Measurements from ENCODE around the gene TCF4. TPM values are rescaled to one million over a fixed set of nuclear protein-coding genes. Genes with fewer than 3 reads are reported as not detected.

The TCF4 gene
- total and polyA plus RNA-seq, 4 donors, result 4.3 to 15.3 (median 11.5) TPM

DNA sequence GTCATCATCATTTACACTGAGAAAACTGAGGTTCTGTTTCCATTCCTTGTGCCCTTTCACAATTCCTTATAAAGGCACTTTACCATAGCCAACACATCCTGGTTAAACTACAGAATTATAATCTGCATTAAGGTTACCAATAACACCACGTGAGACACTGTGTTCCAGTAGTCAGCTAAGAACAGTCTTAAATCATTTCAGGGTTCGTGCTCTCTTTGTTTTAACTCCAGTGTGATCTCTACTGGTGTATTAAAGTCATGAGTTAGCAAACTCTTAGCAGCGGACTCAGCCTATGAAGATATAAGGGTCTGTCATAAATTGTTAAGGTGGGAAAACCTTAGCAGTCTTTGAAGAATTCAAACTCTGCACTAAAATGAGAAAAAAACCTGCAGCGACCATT, 53.0 kb downstream of the TCF4 start (continued):
- TF ChIP-seq RXRA (IDR thresholded peaks at IDR 0.05) (no peak), FOXA1 (IDR thresholded peaks at IDR 0.05) (no peak), GABPA (IDR thresholded peaks at IDR 0.05 in 1 of 2, conservative IDR thresholded peaks at IDR 0.05 in 1 of 2) (no peak), NR2F2 (IDR thresholded peaks at IDR 0.05) (no peak), SP1 (IDR thresholded peaks at IDR 0.05) (no peak), TAF1 (conservative IDR thresholded peaks at IDR 0.05) (no peak)
- TF ChIP-seq, protein P1, sequence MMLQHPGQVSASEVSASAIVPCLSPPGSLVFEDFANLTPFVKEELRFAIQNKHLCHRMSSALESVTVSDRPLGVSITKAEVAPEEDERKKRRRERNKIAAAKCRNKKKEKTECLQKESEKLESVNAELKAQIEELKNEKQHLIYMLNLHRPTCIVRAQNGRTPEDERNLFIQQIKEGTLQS (IDR thresholded peaks at IDR 0.05), result no peak

- H3K4me1 ChIP-seq (ENCODE audit: control insufficient read depth in 4 of 4, insufficient read depth in 4 of 4, low read length in 3 of 4), result no peaks in the 10 kb centered on the region
- H3K27ac ChIP-seq (ENCODE audit: low read depth in 1 of 2, low read length in 2 of 2), result no peak overlapping the region
- H3K36me3 ChIP-seq (ENCODE audit: control insufficient read depth in 4 of 4, insufficient read depth in 3 of 4, low read depth in 1 of 4, low read length in 3 of 4), result no peaks in the 10 kb centered on the region
- no peaks in the 10 kb centered on the region for H3K9me3 ChIP-seq (ENCODE audit: control insufficient read depth in 4 of 4, low read length in 3 of 4)
- no peak overlapping the region for H3K9ac ChIP-seq (ENCODE audit: low read depth in 1 of 2, low read length in 2 of 2)
- H3K4me3 ChIP-seq (ENCODE audit: low read depth in 1 of 3, low read length in 3 of 3), result no peak overlapping the region
- WGBS, result 76% methylated on average over 3 of the region's 3 CpGs
- DNase-seq (ENCODE audit: low spot score), result no peak
- TF ChIP-seq RXRA (IDR thresholded peaks at IDR 0.05), result no peak
- TF ChIP-seq YY1 (IDR thresholded peaks at IDR 0.05), result no peak
- no peak for TF ChIP-seq EGR1 (IDR thresholded peaks at IDR 0.05; ENCODE audit: low read depth in 2 of 2)
- TF ChIP-seq, protein P1 (IDR thresholded peaks at IDR 0.05), result no peak
- no peak for TF ChIP-seq JUND (IDR thresholded peaks at IDR 0.05)
- no peak for TF ChIP-seq CTCF (IDR thresholded peaks at IDR 0.05; ENCODE audit: low read depth, low read length, missing input control)
- no peak for TF ChIP-seq GABPA (IDR thresholded peaks at IDR 0.05 in 1 of 2, conservative IDR thresholded peaks at IDR 0.05 in 1 of 2)
- TF ChIP-seq SP1 (IDR thresholded peaks at IDR 0.05), result no peak
- no peak for TF ChIP-seq NR2F2 (IDR thresholded peaks at IDR 0.05)
- no peak for TF ChIP-seq MAX (IDR thresholded peaks at IDR 0.05)
- no peak for TF ChIP-seq HNF4A (conservative IDR thresholded peaks at IDR 0.05)
- TF ChIP-seq, protein P2, sequence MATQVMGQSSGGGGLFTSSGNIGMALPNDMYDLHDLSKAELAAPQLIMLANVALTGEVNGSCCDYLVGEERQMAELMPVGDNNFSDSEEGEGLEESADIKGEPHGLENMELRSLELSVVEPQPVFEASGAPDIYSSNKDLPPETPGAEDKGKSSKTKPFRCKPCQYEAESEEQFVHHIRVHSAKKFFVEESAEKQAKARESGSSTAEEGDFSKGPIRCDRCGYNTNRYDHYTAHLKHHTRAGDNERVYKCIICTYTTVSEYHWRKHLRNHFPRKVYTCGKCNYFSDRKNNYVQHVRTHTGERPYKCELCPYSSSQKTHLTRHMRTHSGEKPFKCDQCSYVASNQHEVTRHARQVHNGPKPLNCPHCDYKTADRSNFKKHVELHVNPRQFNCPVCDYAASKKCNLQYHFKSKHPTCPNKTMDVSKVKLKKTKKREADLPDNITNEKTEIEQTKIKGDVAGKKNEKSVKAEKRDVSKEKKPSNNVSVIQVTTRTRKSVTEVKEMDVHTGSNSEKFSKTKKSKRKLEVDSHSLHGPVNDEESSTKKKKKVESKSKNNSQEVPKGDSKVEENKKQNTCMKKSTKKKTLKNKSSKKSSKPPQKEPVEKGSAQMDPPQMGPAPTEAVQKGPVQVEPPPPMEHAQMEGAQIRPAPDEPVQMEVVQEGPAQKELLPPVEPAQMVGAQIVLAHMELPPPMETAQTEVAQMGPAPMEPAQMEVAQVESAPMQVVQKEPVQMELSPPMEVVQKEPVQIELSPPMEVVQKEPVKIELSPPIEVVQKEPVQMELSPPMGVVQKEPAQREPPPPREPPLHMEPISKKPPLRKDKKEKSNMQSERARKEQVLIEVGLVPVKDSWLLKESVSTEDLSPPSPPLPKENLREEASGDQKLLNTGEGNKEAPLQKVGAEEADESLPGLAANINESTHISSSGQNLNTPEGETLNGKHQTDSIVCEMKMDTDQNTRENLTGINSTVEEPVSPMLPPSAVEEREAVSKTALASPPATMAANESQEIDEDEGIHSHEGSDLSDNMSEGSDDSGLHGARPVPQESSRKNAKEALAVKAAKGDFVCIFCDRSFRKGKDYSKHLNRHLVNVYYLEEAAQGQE (IDR thresholded peaks at IDR 0.05), result no peak
- TF ChIP-seq HNF4G (IDR thresholded peaks at IDR 0.05), result no peak
- TF ChIP-seq RAD21 (IDR thresholded peaks at IDR 0.05), result no peak
- TF ChIP-seq ZBTB33 (IDR thresholded peaks at IDR 0.05), result no peak
- no peak for TF ChIP-seq FOXA2 (IDR thresholded peaks at IDR 0.05)
- TF ChIP-seq FOXA1 (IDR thresholded peaks at IDR 0.05), result no peak
- no peaks in the 10 kb centered on the region for H3K27me3 ChIP-seq (ENCODE audit: control insufficient read depth in 4 of 4, insufficient read depth in 4 of 4, low read length in 3 of 4)
Measured at GRCh38 chr18:55534547-55534946, 53.4 kb downstream of the TCF4 start.
